HG03103 (cell line): ENCODE data around the gene NFX1.
"Not testable (repeated sequence)": the region's sequence is repeated elsewhere in the genome, so short reads cannot be mapped to it uniquely, and the experiment has no call there.

Experiments
- ATAC-seq: cut with Tn5 transposase; IDR thresholded peaks from one replicate; pipeline ENCODE4 v1.9.1; 2021; ENCODE audit warnings: low read depth; ENCODE audit not compliant: unreplicated experiment

NFX1 gene

GRCh38 chr9:33306037-33306436, 15.7 kb downstream of the NFX1 start:
- no peak for ATAC-seq

GRCh38 chr9:33307067-33307466, 16.8 kb downstream of the NFX1 start:
- no peak for ATAC-seq

DNA sequence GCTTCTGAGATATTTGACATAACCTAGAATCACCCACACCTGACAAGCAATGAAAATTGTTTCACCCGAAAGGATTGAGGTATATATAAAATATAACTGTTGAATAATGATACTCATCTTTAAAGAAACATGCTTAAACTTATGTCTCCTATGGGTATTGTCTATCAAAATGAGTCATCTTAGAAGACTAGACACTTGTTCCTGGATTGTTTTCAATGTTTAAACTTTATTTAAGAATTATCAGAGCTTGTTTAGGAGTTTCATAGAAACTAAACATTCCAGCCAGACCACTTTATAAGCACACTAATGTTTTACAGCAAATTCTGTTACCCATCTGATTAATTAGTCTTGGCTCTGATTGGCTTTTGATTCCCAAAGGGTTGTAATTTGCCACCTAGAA, 19.6 kb downstream of the NFX1 start:
- no peak for ATAC-seq

DNA sequence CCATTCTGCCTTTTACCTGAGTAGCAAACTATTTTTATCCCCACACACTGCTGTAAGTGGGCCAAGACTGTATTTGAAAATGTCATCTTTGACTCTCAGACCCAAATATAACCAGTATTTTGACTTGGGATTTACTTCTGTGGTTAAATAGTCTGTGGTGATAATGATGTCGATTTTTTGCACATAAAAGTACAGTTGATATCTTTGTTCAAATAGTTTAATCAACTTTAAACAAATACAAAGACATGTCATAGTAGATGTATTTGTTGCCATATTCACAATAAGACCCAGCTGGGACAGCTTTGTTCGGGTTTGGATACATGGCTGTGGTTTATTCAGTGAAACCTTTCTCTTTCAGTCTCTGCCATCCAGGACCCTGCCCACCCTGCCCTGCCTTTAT, 20.4 kb downstream of the NFX1 start:
- ATAC-seq: no peak

GRCh38 chr9:33311953-33312352, 21.6 kb downstream of the NFX1 start:
- no peak for ATAC-seq

DNA sequence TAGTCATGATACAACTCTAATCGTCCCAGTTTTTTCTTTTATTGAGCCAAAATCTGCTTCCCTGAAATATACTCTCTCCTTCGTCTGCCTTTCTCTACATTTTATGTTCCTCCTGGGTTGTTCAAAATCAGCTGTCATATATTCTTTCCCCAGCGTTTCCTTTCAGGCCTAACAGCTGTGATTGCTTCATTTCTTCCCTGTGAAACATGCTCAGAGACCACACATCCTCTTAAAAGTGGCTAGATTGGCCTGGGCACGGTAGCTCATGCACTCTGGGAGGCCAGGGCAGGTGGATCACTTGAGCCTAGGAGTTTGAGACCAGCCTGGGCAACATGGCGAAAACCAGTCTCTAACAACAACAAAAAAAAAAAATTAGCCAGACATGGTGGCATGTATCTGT, 25.1 kb downstream of the NFX1 start:
- no peak for ATAC-seq

- ATAC-seq: not testable (repeated sequence)
These were observed 26.8 kb downstream of the NFX1 start for GRCh38 chr9:33317136-33317535.

DNA sequence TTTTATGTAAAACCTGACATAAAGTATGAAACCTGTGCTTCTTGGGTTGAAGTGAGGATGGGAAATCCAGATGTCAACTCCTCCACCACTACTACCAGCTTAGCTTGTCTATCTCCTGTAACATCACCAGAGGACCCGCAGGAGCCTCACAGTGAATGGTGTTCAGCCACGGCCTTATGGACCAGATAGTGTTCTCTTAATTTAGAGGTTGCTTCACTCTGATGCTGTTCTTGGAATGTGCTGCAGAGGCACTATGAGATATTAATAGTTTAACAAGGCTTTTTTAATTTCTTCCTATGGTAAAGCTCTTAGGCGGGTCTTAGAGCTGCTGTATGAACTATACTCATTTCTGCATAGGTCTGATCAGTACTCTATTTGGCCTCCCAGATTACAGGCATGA, 27.9 kb downstream of the NFX1 start:
- ATAC-seq: no peak

DNA sequence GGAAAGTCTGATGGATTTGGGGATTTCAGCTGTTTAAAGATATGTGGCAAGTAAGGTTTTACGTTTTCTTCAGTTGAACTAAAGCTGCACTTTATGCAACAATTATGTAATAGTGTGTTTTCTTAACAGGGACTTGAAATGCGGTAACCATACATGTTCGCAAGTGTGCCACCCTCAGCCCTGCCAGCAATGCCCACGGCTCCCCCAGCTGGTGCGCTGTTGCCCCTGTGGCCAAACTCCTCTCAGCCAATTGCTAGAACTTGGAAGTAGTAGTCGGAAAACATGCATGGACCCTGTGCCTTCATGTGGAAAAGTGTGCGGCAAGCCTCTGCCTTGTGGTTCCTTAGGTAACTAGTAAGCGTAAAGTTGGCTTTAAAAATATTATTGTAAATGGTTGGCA, 28.5 kb downstream of the NFX1 start:
- ATAC-seq: no peak

DNA sequence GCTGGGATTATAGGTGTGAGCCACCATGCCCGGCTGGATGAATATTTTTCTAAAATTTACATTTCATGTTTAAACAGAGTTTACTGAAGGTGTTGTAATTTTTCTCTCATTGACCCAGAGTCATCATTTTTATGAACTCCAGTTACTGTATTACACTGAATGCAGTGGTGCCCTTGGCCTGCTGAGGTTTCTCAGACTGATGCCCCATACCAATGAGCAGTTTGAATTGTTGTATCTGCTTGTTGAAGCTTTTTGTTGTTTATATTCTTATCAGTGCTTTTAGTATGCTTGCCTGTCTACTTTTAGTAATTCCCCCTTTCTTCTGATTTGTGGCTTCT, 29.9 kb downstream of the NFX1 start:
- no peak for ATAC-seq

- ATAC-seq: no peak
These were observed 30.4 kb downstream of the NFX1 start for GRCh38 chr9:33320568-33321261.

- ATAC-seq: no peak
These were observed 38.8 kb downstream of the NFX1 start for GRCh38 chr9:33329117-33329563.

DNA sequence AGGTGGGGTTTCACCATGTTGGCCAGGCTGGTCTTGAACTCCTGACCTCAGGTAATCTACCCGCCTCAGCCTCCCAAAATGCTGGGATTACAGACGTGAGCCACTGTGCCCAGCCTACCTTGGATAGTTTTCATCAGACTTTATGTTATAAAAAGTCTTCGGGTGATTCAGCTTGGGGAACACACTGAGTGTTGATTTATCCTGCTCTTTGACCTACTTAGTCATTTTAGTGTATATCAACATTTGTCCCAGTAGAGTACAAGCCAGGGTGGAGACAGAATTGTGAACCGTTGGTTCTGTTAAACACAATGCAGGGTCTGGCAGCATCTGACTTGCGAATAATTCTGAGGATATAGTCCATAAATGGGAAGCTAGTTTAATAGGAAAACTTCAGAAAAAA, 39.7 kb downstream of the NFX1 start:
- ATAC-seq: no peak

- no peak for ATAC-seq
These were observed 41.1 kb downstream of the NFX1 start for GRCh38 chr9:33331377-33331891.

DNA sequence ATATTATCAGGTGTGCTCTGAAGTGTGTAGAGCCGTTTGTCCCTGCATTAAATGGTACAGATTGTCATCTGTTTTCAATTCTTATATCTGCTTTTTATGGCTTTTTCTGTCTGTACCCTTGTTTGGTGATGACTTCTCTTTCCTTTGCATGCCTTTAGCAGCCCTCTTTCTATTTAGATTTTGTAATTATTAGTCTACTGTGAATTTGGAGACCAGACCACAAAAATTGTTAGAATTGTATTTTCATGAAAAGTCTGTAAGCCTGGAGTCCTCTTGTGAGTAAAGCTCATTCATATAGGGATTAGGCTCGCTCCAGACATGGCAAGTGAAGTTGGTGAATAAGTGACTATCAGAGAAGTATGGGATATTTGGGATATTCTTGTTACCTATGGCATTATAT, 41.7 kb downstream of the NFX1 start:
- ATAC-seq: no peak

DNA sequence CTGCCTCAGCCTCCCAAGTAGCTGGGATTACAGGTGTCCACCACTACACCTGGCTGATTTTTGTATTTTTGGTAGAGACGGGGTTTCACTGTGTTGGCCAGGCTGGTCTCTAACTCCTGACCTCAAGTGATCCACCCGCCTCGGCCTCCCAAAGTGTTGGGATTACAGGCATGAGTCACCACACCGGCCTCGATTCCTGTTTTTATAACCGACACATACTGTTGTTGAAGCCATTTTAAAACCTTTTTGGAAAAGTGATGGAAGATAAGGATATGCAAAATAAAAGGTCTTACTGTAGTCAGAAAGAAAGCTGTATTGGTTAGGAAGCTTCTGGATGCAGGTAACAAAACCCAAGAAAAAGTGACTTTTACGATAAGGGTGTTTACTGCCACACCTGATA, 42.6 kb downstream of the NFX1 start:
- not testable (repeated sequence) for ATAC-seq

GRCh38 chr9:33340186-33340585, 49.9 kb downstream of the NFX1 start:
- no peak for ATAC-seq

DNA sequence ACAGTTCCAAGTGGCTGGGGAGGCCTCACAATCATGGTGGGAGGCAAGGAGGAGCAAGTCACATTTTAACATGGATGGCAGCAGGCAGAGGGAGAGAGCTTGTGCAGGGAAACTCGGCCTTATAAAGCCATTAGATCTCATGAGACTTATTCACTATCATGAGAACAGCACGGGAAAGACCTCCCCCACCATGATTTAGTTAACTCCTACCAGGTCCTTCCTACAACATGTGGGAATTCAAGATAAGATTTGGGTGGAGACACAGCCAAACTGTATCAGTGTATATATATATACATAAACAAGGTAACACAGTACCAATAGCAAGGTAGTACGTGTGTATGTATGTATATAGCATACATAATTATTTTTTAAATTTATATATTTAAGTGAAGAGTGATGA, 50.9 kb downstream of the NFX1 start:
- no peak for ATAC-seq

- no peak for ATAC-seq
These were observed 53.8 kb downstream of the NFX1 start for GRCh38 chr9:33344145-33344544.

DNA sequence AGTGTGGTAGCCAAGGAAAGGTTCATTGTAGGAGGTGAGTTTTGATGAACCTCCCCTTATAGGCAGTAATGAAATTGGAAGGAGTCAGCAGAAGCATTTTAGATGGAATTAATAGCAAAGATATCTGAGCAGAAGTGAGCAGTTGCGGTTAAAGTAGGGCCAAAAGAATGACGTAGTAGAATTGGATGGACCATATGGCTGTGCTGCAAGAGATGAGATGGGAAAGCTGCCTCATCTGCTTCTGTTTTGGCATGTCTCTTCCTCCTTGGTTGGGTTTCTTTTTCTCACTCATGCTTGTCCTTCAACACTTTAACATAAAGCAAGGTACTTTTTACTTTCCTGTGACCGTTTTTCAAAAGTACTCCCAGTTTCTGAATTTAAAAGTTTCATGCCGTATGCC, 56.2 kb downstream of the NFX1 start:
- ATAC-seq: no peak

DNA sequence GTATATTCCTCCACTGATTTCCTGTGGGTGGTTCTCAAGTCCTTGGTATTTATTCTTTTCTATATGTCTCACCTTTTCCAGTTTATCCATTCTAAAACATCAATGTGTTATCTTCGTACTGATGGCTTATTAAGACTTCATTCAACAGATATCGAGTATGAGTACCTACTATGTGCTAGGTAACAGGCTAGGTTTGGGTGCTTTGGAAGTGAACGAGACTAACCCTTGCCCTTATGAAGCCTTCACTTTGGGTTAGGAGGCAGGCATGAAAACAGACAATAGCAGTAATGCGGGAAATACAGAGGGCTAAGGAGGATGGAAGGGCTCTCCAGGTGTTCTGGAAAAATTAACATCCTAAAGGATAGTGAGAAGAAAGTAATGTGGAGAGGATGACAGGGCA, 58.7 kb downstream of the NFX1 start:
- no peak for ATAC-seq

- no peak for ATAC-seq
These were observed 59.4 kb downstream of the NFX1 start for GRCh38 chr9:33349743-33350142.

DNA sequence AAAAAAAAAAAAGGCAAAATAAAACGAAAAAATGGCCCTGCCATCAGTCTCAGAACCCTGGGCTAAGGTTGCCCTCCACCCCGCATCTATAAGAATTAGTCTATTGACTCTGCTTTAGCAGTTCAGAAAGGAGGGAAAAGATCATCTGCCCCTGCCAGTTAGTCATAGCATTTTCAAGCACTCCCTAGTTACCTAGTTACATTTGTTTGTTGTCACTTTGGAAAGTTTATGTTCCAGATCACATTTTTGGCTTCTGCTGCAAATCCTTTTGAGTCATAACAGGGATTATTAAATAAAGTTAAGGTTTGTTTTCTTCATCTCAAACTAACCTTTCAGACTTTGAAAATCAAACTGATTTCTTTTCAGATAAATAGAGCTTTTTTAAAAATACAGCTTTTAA, 60.0 kb downstream of the NFX1 start:
- ATAC-seq: no peak
